ENCODE results near the gene CCDC70.
"Not testable (repeated sequence)": the region's sequence is repeated elsewhere in the genome, so short reads cannot be mapped to it uniquely, and the experiment has no call there.

Gene CCDC70

GRCh38 chr13:51865838-51866237 lies 4.1 kb downstream of the CCDC70 start:
- no peak for DNase-seq

- DNase-seq = no peak
Measured at GRCh38 chr13:51867062-51867461, 5.3 kb downstream of the CCDC70 start.

GRCh38 chr13:51869916-51870315 lies 8.1 kb downstream of the CCDC70 start:
- DNase-seq = no peak

GRCh38 chr13:51870616-51871015 lies 8.8 kb downstream of the CCDC70 start:
- no peak for DNase-seq

- DNase-seq = no peak
Measured at GRCh38 chr13:51873117-51873798, 11.5 kb downstream of the CCDC70 start.

- no peak for DNase-seq
Measured at GRCh38 chr13:51873837-51874236, 12.1 kb downstream of the CCDC70 start.

- DNase-seq = no peak
Measured at GRCh38 chr13:51874651-51875050, 12.9 kb downstream of the CCDC70 start.

- DNase-seq = no peak
Measured at GRCh38 chr13:51879133-51879532, 17.4 kb downstream of the CCDC70 start.

- no peak for DNase-seq
Measured at GRCh38 chr13:51881296-51881695, 19.5 kb downstream of the CCDC70 start.

GRCh38 chr13:51882570-51883225 lies 20.9 kb downstream of the CCDC70 start:
- no peak for DNase-seq

GRCh38 chr13:51883226-51883600 lies 21.4 kb downstream of the CCDC70 start:
- no peak for DNase-seq

- no peak for DNase-seq
Measured at GRCh38 chr13:51885651-51886050, 23.9 kb downstream of the CCDC70 start.

- no peak for DNase-seq
Measured at GRCh38 chr13:51887468-51887867, 25.7 kb downstream of the CCDC70 start.

- DNase-seq = no peak
Measured at GRCh38 chr13:51892657-51893056, 30.9 kb downstream of the CCDC70 start.

GRCh38 chr13:51894239-51894638 lies 32.5 kb downstream of the CCDC70 start:
- DNase-seq = no peak

- DNase-seq = peak; percentile 3
Measured at GRCh38 chr13:51895906-51896888, 34.4 kb downstream of the CCDC70 start.

- no peak for DNase-seq
Measured at GRCh38 chr13:51900471-51900870, 38.7 kb downstream of the CCDC70 start.

GRCh38 chr13:51902776-51903175 lies 41.0 kb downstream of the CCDC70 start:
- DNase-seq = no peak

GRCh38 chr13:51905787-51906186 lies 44.0 kb downstream of the CCDC70 start:
- DNase-seq = no peak

- no peak for DNase-seq
Measured at GRCh38 chr13:51906581-51906980, 44.8 kb downstream of the CCDC70 start.

- DNase-seq = no peak
Measured at GRCh38 chr13:51907040-51907732, 45.4 kb downstream of the CCDC70 start.

GRCh38 chr13:51909265-51909664 lies 47.5 kb downstream of the CCDC70 start:
- not testable (repeated sequence) for DNase-seq

- no peak for DNase-seq
Measured at GRCh38 chr13:51910508-51910907, 48.7 kb downstream of the CCDC70 start.

All from SHP77 treated with DMSO at 0.1 percent for 48 hours (cell line).